Kidney (tissue), 14 donors: Measurements from ENCODE around the gene NAMPT. TPM values are rescaled to one million over a fixed set of nuclear protein-coding genes. Genes with fewer than 3 reads are reported as not detected.
A peak's percentile ranks its signal among the peaks of the same experiment; 100 is the strongest.

Experiments used
- DNase-seq, 5 donors: peaks; one replicate each; pipeline ENCODE4 v3.0.0-alpha.2; 2013 to 2020
- FAIRE-seq: peaks from 2 replicates; lab custom pipeline; 2012; peaks lifted over from hg19 to GRCh38; lab: Jason Lieb, UNC
- H3K27ac ChIP-seq, 2 donors: one replicate each; pipeline ENCODE4 v1.7.0; 2013; ENCODE audit warnings: low read depth in 2 of 2, low read length in 2 of 2, inconsistent platforms in 1 of 2
- H3K27me3 ChIP-seq: one replicate; pipeline ENCODE4 v1.7.1; 2013; ENCODE audit warnings: low read length, inconsistent platforms; ENCODE audit not compliant: control insufficient read depth, insufficient read depth
- H3K36me3 ChIP-seq, 3 donors: one replicate each; pipeline versions ENCODE4 v1.7.0 to v1.7.1; 2013; ENCODE audit warnings: low read length in 3 of 3, control low read depth in 1 of 3, inconsistent platforms in 1 of 3; ENCODE audit not compliant: insufficient read depth in 3 of 3, control insufficient read depth in 2 of 3
- H3K4me1 ChIP-seq, 3 donors: one replicate each; pipeline versions ENCODE4 v1.7.0 to v1.7.1; 2013; ENCODE audit warnings: low read length in 3 of 3, inconsistent platforms in 1 of 3, low read depth in 1 of 3; ENCODE audit not compliant: control insufficient read depth in 2 of 3, insufficient read depth in 2 of 3
- H3K4me3 ChIP-seq, 3 donors: one replicate each; pipeline versions ENCODE4 v1.7.0 to v1.8.1; 2013; ENCODE audit warnings: low read length in 3 of 3, control low read depth in 1 of 3, inconsistent platforms in 1 of 3
- H3K9ac ChIP-seq, 3 donors: one replicate each; pipeline versions ENCODE4 v1.7.0 to v1.7.1; 2013; ENCODE audit warnings: low read length in 3 of 3, control low read depth in 1 of 3, inconsistent platforms in 1 of 3
- H3K9me3 ChIP-seq, 3 donors: one replicate each; pipeline versions ENCODE4 v1.7.0 to v1.7.1; 2013; ENCODE audit warnings: low read length in 3 of 3, control low read depth in 1 of 3, inconsistent platforms in 1 of 3; ENCODE audit not compliant: control insufficient read depth in 2 of 3, insufficient read depth in 1 of 3
- CTCF ChIP-seq: IDR thresholded peaks from 3 replicates; pipeline ENCODE4 v1.5.1; 2012; ENCODE audit warnings: mild to moderate bottlenecking, moderate library complexity, borderline replicate concordance; ENCODE audit not compliant: insufficient read depth; ENCODE audit errors: extremely low read depth
- intact Hi-C: fragments of 100-400 bp; cut with DNase I; formaldehyde crosslinking; loops from one replicate; pipeline ENCODE4 v1.11.1; 2022
- polyA plus RNA-seq: library from polyadenylated mRNA; stranded (reverse); fragments of 350-450 nt; fragmentation: Illumina TruSeq; extraction: RNeasy Lipid Tissue Mini Kit (QIAGEN cat#74804); gene quantifications from one replicate; pipeline ENCODE4 v1.2.3, GENCODE V29; 2014; ENCODE audit warnings: low read depth, low replicate concordance; ENCODE audit not compliant: insufficient read depth
- total RNA-seq: library from RNA; stranded (reverse); fragmentation: NEBNext Ultra II Directional; extraction: Animal tissue kit (Norgen Biotek cat#: 25700); gene quantifications from one replicate; pipeline ENCODE4 v1.2.1, GENCODE V29; 2021
- donor health status: control.
- donor health status: control.
- donor health status: control.
- donor health status: control.
- donor health status: control.
- donor health status: DM: yes; HTN: yes; CAD: no.
- donor health status: Normal renal cell carcinoma (clear cell type).

Gene NAMPT
- total and polyA plus RNA-seq, 2 donors from 2014 or later = 16.5 to 217 TPM

GRCh38 chr7:106225856-106226255 is 58.9 kb downstream of the NAMPT start:
- Histone ChIP-seq H3K4me3 (no peak overlapping the region), H3K27ac (no peak overlapping the region), H3K27me3 (no peaks in the 10 kb centered on the region), H3K9me3 (no peaks in the 10 kb centered on the region), H3K4me1 (no peaks in the 10 kb centered on the region), H3K9ac (no peak overlapping the region), H3K36me3 (no peaks in the 10 kb centered on the region)
- intact Hi-C loops = no loop called here
- no peak for DNase-seq
- no peak for TF ChIP-seq CTCF
- FAIRE-seq = peak; percentile 38

GRCh38 chr7:106224797-106225196 is 60.0 kb downstream of the NAMPT start:
- intact Hi-C loops = no loop called here

GRCh38 chr7:106223156-106223555 is 61.6 kb downstream of the NAMPT start:
- Histone ChIP-seq H3K4me1 (no peaks in the 10 kb centered on the region), H3K9me3 (no peaks in the 10 kb centered on the region), H3K4me3 (no peak overlapping the region), H3K27ac (no peak overlapping the region), H3K36me3 (no peaks in the 10 kb centered on the region), H3K27me3 (no peaks in the 10 kb centered on the region), H3K9ac (no peak overlapping the region)
- DNase-seq = no peak
- FAIRE-seq = no peak
- intact Hi-C loops = no loop called here
- TF ChIP-seq CTCF = no peak

More at GRCh38 chr7:106224797-106225196, 60.0 kb downstream of the NAMPT start:
- Histone ChIP-seq H3K36me3 (no peaks in the 10 kb centered on the region), H3K4me3 (no peak overlapping the region), H3K27ac (no peak overlapping the region), H3K9me3 (no peaks in the 10 kb centered on the region), H3K9ac (no peak overlapping the region), H3K27me3 (no peaks in the 10 kb centered on the region), H3K4me1 (no peaks in the 10 kb centered on the region)
- no peak for TF ChIP-seq CTCF
- DNase-seq = no peak
- no peak for FAIRE-seq

GRCh38 chr7:106222545-106222944 is 62.2 kb downstream of the NAMPT start:
- Histone ChIP-seq H3K9me3 (no peaks in the 10 kb centered on the region), H3K27me3 (no peaks in the 10 kb centered on the region), H3K36me3 (no peaks in the 10 kb centered on the region), H3K27ac (no peak overlapping the region), H3K4me1 (peaks cover 0 to 2% (median 0%) of the 10 kb centered on the region in 3 donors), H3K4me3 (no peak overlapping the region), H3K9ac (no peak overlapping the region)
- DNase-seq = no peak
- no peak for FAIRE-seq
- intact Hi-C loops = no loop called here
- TF ChIP-seq CTCF = no peak
